SK-N-SH treated with all-trans-retinoic acid at 6 μM for 48 hours (cell line): ENCODE results near the gene TRAP1.

Source experiments
- ATAC-seq: fragments of 200-7000 bp; cut with Tn5 transposase; 3 replicates; pipeline ENCODE4 v1.9.1; 2020; ENCODE audit warnings: mild to moderate bottlenecking, moderate library complexity
- CREB5 ChIP-seq: fragments of 250-450 bp; sonication (Bioruptor Pico); IDR thresholded peaks from 2 replicates; pipeline ENCODE4 v1.5.1; 2020; ENCODE audit warnings: low read depth, mild to moderate bottlenecking, moderate library complexity
- CSDC2 ChIP-seq: fragments of 250-450 bp; sonication (Bioruptor Pico); IDR thresholded peaks from 2 replicates; pipeline ENCODE4 v1.5.0; 2020; ENCODE audit warnings: mild to moderate bottlenecking, moderate library complexity
- CSRNP3 ChIP-seq: fragments of 250-450 bp; sonication (Bioruptor Pico); IDR thresholded peaks from 2 replicates; pipeline ENCODE4 v1.5.1; 2021; ENCODE audit warnings: mild to moderate bottlenecking, moderate library complexity
- ESRRG ChIP-seq: fragments of 250-450 bp; sonication (Bioruptor Pico); IDR thresholded peaks from 2 replicates; pipeline ENCODE4 v1.6.1; 2021; ENCODE audit warnings: mild to moderate bottlenecking
- GLIS3 ChIP-seq: fragments of 250-450 bp; sonication (Bioruptor Pico); IDR thresholded peaks from 2 replicates; pipeline ENCODE4 v1.5.0; 2020; ENCODE audit warnings: mild to moderate bottlenecking, moderate library complexity
- ISL1 ChIP-seq: fragments of 250-450 bp; sonication (Bioruptor Pico); IDR thresholded peaks from 2 replicates; pipeline ENCODE4 v2.1.2; 2022; ENCODE audit warnings: mild to moderate bottlenecking, moderate library complexity
- OSR1 ChIP-seq: fragments of 250-450 bp; sonication (Bioruptor Pico); IDR thresholded peaks from 2 replicates; pipeline ENCODE4 v1.8.0; 2022; ENCODE audit warnings: moderate library complexity, mild to moderate bottlenecking, inconsistent platforms
- PPARA ChIP-seq: fragments of 250-450 bp; sonication (Bioruptor Pico); IDR thresholded peaks from 2 replicates; pipeline ENCODE4 v1.5.0; 2020; ENCODE audit warnings: mild to moderate bottlenecking, borderline replicate concordance
- RARB ChIP-seq: fragments of 250-450 bp; sonication (Bioruptor Pico); IDR thresholded peaks from 2 replicates; pipeline ENCODE4 v1.8.0; 2021; ENCODE audit warnings: mild to moderate bottlenecking, moderate library complexity
- SNAI2 ChIP-seq: fragments of 250-450 bp; sonication (Bioruptor Pico); IDR thresholded peaks from 2 replicates; pipeline ENCODE4 v1.5.0; 2020; ENCODE audit warnings: mild to moderate bottlenecking, moderate library complexity
- TCF4 ChIP-seq: fragments of 250-450 bp; sonication (Bioruptor Pico); IDR thresholded peaks from 2 replicates; pipeline ENCODE4 v1.8.0; 2021; ENCODE audit warnings: mild to moderate bottlenecking, moderate library complexity, borderline replicate concordance
- TOX ChIP-seq: fragments of 250-450 bp; sonication (Bioruptor Pico); IDR thresholded peaks from 2 replicates; pipeline ENCODE4 v1.8.0; 2021; ENCODE audit warnings: mild to moderate bottlenecking, moderate library complexity, borderline replicate concordance
- TSHZ2 ChIP-seq: fragments of 250-450 bp; sonication (Bioruptor Pico); IDR thresholded peaks from 2 replicates; pipeline ENCODE4 v1.5.0; 2020; ENCODE audit warnings: mild to moderate bottlenecking, moderate library complexity
- ZC3H10 ChIP-seq: fragments of 250-450 bp; sonication (Bioruptor Pico); IDR thresholded peaks from 2 replicates; pipeline ENCODE4 v1.5.1; 2021; ENCODE audit warnings: mild to moderate bottlenecking, moderate library complexity
- ZFP3 ChIP-seq: fragments of 250-450 bp; sonication (Bioruptor Pico); IDR thresholded peaks from 2 replicates; pipeline ENCODE4 v1.5.0; 2020; ENCODE audit warnings: mild to moderate bottlenecking, moderate library complexity
- ZFP30 ChIP-seq: fragments of 450-650 bp; formaldehyde crosslinking; IDR thresholded peaks from 2 replicates; pipeline ENCODE4 v1.5.0; 2022; ENCODE audit warnings: mild to moderate bottlenecking, moderate library complexity
- ZNF565 ChIP-seq: fragments of 450-650 bp; formaldehyde crosslinking; conservative IDR thresholded peaks from 2 replicates; pipeline ENCODE4 v1.5.0; 2020; ENCODE audit warnings: low read depth, mild to moderate bottlenecking, moderate library complexity
- ZNF70 ChIP-seq: fragments of 450-650 bp; formaldehyde crosslinking; IDR thresholded peaks from 2 replicates; pipeline ENCODE4 v1.5.0; 2020; ENCODE audit warnings: mild to moderate bottlenecking, moderate library complexity
- ZNF8 ChIP-seq: fragments of 450-650 bp; formaldehyde crosslinking; IDR thresholded peaks from 2 replicates; pipeline ENCODE4 v1.5.0; 2020; ENCODE audit warnings: mild to moderate bottlenecking, moderate library complexity
- TF ChIP-seq, protein P1 (sequence below): fragments of 250-450 bp; sonication (Bioruptor Pico); IDR thresholded peaks from 2 replicates; pipeline ENCODE4 v1.8.0; 2021; ENCODE audit warnings: low read depth, mild to moderate bottlenecking, moderate library complexity, borderline replicate concordance
- TF ChIP-seq, protein P2 (sequence below): fragments of 250-450 bp; sonication (Bioruptor Pico); IDR thresholded peaks from 2 replicates; pipeline ENCODE4 v1.8.0; 2020; ENCODE audit warnings: mild to moderate bottlenecking, moderate library complexity, borderline replicate concordance

TRAP1 gene

GRCh38 chr16:3641801-3642396 is 75.4 kb downstream of the TRAP1 start (continued):
- TF ChIP-seq RARB (no peak), ZNF565 (CRISPR knock-in tag) (no peak), ZNF70 (no peak), TOX (CRISPR knock-in tag) (no peak), ISL1 (CRISPR knock-in tag) (no peak), SNAI2 (no peak)

GRCh38 chr16:3640632-3641501 is 76.5 kb downstream of the TRAP1 start:
- TF ChIP-seq ZC3H10 (CRISPR knock-in tag) (no peak), CSRNP3 (no peak), ZNF565 (CRISPR knock-in tag) (no peak), ZNF70 (no peak), CSDC2 (CRISPR knock-in tag) (no peak), ISL1 (CRISPR knock-in tag) (no peak), PPARA (no peak), RARB (no peak), TSHZ2 (CRISPR knock-in tag) (no peak), CREB5 (no peak), TCF4 (CRISPR knock-in tag) (no peak), SNAI2 (no peak), ZFP3 (no peak), ESRRG (CRISPR knock-in tag) (no peak), TOX (CRISPR knock-in tag) (no peak), ZNF8 (CRISPR knock-in tag) (no peak), ZFP30 (no peak)
- TF ChIP-seq, protein P1, sequence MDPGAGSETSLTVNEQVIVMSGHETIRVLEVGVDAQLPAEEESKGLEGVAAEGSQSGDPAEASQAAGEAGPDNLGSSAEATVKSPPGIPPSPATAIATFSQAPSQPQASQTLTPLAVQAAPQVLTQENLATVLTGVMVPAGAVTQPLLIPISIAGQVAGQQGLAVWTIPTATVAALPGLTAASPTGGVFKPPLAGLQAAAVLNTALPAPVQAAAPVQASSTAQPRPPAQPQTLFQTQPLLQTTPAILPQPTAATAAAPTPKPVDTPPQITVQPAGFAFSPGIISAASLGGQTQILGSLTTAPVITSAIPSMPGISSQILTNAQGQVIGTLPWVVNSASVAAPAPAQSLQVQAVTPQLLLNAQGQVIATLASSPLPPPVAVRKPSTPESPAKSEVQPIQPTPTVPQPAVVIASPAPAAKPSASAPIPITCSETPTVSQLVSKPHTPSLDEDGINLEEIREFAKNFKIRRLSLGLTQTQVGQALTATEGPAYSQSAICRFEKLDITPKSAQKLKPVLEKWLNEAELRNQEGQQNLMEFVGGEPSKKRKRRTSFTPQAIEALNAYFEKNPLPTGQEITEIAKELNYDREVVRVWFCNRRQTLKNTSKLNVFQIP, result no peak
- TF ChIP-seq, protein P2, sequence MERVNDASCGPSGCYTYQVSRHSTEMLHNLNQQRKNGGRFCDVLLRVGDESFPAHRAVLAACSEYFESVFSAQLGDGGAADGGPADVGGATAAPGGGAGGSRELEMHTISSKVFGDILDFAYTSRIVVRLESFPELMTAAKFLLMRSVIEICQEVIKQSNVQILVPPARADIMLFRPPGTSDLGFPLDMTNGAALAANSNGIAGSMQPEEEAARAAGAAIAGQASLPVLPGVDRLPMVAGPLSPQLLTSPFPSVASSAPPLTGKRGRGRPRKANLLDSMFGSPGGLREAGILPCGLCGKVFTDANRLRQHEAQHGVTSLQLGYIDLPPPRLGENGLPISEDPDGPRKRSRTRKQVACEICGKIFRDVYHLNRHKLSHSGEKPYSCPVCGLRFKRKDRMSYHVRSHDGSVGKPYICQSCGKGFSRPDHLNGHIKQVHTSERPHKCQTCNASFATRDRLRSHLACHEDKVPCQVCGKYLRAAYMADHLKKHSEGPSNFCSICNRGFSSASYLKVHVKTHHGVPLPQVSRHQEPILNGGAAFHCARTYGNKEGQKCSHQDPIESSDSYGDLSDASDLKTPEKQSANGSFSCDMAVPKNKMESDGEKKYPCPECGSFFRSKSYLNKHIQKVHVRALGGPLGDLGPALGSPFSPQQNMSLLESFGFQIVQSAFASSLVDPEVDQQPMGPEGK (CRISPR knock-in tag), result no peak
- no peak for ATAC-seq

DNA sequence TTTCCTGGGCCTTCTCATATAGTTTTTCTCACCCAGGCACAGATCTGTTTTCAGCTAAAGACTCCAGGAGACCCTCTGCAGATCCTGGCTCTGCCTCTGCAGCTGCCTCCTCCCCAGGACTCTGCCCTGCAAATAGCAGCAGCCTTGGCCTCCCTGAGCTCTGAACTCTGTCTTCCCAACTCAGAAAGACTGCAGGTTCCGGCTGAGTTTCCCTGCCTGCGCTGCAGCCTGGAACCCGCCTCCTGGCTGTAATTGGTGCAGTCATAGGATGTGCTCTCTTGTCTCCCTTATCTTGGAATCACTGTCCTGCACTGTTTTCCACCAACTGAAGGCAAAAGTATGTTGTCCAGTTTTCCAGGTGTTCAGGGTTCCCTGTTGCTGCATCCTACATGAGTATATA is 77.1 kb downstream of the TRAP1 start:
- no peak for TF ChIP-seq ZNF565 (CRISPR knock-in tag)
- no peak for TF ChIP-seq ISL1 (CRISPR knock-in tag)
- TF ChIP-seq CSDC2 (CRISPR knock-in tag), result no peak
- TF ChIP-seq ZNF8 (CRISPR knock-in tag), result no peak
- TF ChIP-seq ZNF70, result no peak
- TF ChIP-seq ESRRG (CRISPR knock-in tag), result no peak
- TF ChIP-seq, protein P1, result no peak
- no peak for TF ChIP-seq PPARA
- TF ChIP-seq ZC3H10 (CRISPR knock-in tag), result no peak
- no peak for TF ChIP-seq OSR1 (CRISPR knock-in tag)
- TF ChIP-seq ZFP30, result no peak
- no peak for TF ChIP-seq GLIS3 (CRISPR knock-in tag)
- TF ChIP-seq TCF4 (CRISPR knock-in tag), result no peak
- TF ChIP-seq TSHZ2 (CRISPR knock-in tag), result no peak
- TF ChIP-seq TOX (CRISPR knock-in tag), result no peak
- no peak for ATAC-seq
